HG03159 (cell line): ENCODE data around the gene NEUROD2.

Experiments used
- ATAC-seq: cut with Tn5 transposase; IDR thresholded peaks from one replicate; pipeline ENCODE4 v1.9.1; 2021; ENCODE audit warnings: mild to moderate bottlenecking, moderate library complexity; ENCODE audit not compliant: unreplicated experiment

Gene NEUROD2

DNA sequence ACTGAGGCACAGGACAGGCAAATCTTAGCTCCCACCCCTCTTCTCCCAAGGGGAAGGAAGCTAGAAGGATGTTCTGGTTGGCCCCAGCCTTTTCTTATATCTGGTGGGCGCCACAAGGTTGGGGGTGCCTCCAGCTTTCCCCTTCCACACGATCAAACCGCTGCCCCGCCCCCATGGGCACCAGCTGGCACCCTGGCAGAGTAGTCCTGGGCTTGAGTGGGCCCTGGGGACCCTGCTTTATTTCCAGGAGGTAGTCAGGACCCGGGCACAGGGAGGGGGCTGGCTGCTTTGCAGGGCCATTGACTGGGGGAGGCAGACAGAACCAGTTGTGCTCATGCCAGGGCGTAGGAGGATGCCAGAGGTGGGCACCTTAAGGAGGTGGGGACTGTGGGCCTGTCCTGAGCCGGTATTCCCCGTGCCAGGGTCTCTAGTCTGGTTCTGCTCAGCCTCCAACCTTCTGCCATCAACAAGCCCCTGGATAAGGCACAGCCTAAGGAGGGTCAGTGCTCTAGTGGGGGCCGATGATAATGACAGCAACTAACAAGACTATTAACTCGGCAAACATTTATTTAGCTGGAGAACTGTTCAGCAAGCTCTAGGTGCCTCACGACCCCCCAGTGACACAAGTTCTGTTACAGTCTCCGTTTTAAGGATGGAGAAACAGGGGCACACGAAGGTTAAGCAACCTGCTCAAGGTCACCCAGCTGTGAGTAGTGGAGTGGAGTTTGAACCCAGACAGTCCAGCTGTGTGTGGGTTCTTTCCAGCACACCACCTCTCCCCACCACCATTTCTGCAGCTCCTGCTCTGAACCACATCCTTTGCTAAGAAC, 11.5 kb upstream of the NEUROD2 start:
- ATAC-seq: no peak

DNA sequence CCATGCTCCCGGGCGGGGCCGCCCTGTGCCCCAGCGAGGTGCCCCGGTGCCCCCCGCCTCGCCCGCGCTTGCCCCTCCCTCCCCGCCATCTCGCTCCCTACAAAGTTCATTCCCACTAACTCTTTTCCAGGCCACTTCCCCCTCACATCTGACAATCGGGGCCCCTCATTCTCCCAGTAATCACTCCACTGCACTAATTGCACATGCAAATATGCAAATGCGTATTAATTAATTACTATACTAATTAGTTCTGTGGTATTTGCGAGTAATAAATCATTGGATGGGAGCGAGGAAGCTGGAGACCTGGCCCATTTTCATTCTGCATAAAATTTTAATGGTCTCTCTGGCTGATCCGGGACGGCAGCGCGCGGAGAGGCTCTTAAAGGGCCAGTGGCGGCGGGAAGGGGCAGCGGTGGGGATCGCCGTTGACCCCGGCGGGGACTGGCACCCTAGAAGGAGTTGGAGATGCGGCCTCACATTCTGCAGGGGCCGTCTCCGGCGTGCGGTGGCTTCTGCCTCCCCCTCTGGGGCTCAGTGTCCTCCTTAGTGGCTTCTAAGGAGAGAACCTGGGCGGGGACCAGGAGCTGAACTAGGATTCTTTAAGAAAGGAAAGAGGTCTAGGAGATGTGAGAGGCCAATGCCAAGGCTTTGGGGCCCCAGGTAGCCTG, 10.7 kb upstream of the NEUROD2 start:
- ATAC-seq: no peak

DNA sequence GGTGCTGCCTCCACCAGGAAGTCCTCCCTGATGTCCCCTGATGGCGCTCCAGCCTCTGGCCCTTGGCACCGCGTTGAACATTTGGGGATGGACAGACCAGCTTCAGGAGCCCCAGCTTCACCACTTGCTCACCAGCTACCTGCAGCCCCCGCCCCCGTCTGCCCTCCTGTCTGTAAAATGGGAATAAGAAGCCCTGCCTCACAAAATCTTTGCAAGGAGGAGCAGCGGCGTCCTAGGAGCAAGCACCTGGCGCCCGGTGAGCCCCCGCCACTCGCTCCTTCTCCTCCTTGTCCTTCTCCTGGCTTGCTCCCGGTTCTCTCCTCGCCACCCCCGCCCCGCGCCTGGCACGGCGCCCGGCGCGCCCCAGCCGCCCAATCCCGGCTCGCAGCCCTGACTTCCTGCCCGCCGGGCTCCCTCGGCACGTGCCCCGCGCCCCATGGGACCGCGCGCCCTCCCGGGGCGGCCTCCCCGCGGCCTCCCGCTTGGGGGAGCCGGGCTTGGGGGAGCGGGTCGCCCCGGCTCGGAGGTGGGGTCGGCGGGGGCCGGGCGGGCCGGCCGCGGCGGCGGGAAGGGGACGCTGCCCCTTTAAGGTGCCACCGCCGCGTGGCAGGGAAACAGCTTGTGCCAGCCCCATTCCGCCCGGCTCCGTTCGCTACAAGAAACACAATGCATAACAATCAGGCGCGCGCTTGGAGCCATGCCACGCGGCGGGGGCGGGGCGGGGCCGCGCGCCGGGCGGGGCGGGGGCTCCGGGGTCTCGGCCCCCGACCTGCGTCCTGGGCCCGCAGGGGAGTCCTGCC, 9.9 kb upstream of the NEUROD2 start:
- no peak for ATAC-seq

DNA sequence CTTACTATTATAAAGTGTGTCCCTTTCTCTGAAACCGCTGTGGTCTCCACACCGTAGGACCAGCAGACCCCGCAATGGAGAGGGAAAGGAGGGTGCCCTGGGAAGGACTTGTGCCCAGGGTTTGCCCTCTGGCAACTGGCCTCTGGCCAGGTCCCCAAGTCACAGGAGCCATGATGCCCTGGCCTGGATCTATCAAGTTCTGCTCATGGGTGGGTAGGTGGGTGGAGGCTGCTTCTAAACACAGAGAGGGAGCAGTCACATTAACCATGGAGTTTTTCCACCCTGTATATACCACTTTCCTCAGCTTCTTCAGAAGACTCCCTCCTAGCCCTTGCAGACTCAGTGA, 9.4 kb upstream of the NEUROD2 start:
- ATAC-seq: no peak

DNA sequence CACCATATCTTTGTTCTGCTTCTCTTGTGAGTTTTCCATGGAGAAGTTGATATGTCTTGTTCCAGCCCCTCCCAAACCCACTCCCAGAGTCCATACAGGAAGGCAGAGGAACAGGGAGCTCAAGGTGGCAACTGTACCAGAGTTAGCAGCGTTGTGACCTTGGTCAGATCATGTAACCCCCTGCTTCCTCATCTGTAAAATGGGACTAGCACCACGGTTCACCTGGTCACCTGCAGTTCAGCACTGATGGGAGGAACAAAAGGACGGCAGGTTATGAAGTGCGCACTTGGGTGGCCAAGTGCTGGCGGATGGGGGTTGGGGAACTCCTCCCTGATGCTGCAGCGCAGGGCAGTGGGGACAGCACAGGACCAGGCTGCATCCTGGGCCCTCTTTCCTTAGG, 7.7 kb upstream of the NEUROD2 start:
- no peak for ATAC-seq

DNA sequence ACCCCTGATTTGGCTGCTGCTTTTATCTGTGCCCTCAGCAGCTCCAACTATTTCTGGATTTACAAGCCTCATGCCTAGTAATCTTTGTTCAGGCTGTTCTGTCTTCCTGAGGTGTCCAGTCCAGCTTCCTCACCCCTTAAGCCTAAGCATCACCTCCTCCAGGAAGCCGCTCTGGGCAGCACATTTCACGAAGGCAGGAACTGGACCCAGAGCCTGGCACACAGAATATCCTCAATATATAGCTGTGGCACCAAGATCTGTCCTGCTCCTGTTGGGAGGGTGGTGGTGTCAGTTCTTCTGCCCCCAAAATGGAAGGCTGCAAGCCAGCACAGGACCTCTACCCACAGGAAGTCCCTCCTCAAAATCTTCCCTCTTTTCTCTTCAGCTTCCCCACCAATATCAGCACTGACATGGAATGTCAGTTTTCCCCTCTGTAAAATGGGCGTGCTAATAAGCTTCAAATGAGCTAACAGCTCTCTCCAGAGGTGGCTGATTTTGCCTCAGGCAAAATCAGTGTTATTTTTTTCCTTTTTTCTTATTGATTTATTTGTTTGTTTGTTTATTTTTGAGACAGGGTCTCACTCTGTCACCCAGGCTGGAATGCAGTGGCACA, 6.9 kb upstream of the NEUROD2 start:
- no peak for ATAC-seq

DNA sequence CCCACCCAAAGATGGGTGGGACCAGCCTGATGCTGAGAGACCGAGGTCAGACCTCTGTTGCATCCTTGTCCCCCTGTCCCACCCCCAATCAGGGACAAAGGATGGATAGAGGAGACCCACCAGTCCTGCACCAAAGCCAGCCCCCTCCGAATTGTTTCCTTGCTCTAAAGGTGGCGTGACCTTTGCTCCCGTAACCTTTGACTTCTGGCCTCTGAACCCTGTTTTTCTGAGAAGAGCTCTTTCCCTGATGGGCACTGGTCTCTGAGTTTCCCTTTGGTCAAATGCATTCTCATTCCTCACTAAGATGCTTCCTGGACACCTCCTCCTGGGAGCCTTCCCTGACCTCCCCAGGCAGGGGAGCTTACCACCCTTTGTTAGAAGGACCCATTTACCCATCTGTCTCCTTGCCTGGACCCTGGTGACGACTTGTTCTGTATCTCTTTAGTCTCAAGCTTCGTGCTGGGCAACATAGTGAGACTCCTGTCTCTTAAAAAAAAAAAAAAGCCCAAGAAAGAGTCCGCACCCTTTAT, 5.3 kb upstream of the NEUROD2 start:
- ATAC-seq: no peak

DNA sequence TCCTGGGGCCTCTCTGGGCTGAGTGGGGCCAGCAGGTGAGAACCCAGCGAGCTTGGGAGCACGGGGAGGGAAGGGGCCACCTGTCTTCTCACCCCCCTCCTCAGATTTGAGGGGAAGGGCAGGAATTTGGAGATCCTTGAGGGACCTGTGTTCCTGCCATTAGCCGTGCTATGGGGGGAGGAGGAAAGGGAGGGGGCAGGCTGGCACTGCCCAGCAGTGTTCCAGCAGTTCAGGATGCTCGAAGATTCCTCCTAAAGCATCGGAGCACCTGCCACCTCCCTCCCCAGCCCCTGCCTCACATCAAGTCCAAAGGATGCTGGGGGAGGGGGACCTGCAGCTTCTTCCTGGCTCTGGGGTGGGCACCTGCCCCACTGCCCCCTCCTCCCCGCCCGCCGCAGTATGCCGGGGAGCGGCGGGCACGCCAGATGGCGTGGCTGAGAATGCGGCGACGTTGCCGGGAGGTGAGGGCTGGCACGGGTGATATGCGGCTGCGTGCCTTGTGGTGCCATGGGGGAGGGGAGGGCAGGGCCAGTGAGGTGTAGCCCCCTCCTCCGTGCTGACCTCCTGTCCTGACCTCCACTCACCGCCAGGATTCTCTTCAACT, 4.7 kb upstream of the NEUROD2 start:
- ATAC-seq: no peak

DNA sequence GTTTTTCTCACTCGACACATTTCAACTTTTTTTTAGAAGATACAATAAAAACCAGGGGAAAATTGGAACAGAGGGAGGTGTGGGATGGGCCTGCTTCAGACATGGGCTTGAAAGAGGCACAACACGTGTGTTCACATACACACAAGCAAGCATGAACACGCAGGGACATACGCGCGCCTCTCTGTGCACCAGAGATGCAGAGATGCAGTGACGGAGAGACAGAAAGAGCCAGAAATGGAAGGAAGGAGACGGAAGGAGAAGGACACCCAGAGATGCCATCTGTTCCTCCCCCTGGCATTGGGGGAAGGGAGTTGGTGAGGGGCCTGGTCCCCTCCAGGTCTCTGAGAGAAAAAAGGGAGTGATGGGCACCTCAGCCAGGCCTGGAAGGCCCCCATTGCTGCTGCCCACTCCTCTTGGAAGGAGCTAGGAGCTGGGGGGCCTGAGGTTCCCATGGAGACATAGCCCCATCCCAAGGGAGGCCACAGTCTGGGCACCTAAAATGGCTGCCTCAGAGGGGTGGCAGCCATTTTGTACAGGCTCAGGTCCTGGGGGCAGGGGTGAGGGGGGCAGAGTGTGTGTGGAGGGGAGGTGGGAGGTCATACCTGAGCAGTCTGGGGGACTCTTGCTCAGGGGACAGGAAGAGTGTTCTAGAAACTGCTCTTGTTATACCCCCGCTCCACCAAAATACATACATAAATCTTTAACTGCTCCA, 3.8 kb upstream of the NEUROD2 start:
- no peak for ATAC-seq

DNA sequence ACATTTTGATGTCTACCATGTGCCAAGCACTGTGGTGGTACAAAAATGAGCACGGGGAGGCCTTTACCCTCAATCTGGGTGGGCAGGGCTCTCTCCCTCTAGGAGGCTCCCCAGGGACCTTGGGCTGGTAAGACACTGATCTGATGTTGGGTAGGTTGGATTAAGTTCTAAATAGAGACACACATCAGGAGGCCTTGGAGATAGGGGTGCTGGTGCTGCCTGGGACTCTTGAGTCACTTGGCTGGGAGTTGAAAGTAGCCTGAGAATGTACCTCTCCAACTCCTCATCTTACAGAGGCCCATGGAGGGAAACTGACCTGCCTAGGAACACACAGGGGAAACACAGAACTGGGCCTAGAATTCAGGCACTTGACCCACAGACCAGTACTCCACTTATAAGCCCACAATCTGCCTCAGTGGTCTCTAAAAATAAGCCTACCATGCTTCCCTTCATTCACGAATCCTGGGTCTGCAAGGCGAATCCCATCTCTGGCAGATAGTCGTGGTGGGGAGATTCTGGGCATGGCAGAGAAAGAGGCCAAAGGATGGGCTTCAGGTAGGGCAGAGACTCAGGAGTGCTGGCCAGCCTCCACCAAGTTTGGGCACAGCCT, 1.8 kb upstream of the NEUROD2 start:
- no peak for ATAC-seq

DNA sequence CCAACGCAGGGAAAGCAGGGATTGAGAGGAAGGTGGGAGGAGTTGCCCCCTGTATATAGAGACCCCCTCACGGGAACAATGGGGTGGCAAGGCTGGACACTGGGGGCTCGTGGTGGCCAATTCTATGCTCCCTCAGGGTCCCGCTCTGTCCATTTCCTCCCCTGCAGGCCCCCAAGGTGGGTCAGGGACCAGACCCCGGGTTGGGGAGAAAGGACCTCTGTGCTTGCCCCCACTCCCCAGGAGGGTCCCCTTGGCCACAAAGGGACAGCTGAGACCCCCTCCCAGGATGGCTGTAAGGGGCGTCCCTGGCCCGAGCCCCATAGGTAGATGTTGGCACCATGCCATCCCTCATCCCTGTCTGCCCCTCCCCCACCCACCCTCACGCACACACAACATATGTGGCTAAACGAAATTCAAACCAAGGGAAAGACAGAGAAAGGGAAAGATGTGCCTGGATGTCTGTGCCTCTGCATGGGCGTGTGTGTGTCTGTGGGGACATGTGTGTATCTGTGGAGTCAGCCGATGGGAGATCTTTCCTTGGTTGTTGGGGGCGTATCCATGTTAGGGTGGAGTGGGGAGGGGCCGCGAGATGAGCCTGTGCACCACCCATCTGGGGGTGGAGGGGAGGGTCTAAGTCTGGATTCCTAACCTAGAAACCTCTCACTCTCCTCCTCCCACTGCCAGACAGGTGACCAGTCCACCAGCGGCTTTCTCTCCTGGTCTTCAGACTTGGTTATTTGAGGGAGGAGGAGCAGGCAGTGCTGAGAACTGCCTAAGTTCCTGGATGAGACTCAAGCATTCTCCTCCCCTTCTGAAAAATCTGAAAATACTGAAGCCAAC, 642 bp upstream of the NEUROD2 start:
- ATAC-seq: no peak

DNA sequence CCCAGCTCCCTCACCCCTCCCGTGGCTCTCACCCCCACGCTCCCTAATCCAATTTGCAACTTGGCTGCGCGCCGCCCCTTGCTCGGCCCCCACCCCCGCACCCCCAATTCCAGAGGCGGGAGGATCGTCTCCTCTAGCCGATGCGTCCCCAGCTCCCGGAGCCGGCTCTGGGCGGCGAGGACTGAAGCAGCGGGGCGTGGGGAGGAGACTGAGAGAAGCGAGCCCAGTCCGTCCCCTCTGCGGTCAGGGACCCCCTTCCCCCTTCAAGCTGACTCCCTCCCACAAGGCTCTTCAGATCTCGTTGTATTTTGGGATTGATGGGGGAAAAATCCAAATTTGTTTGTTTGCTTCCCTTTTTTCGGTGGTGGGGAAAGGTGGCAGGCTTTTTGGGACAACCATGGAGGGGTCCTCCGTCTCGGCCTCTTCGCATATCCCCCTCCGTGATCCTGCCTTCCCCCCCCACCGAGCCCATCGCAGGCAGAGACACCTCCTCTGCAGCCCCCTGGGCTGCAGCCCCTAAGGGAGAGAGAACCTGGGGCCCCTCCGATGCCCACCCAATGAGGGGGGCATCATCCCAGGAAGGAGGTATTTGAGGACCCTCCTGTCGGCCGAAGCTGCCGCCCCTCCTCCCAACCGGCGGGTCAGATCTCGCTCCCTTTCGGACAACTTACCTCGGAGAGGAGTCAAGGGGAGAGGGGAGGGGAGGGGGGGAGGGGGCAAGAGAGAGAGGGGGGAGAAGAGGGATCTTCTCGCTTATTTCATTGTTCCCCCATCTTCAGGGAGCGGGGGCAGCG, 466 bp downstream of the NEUROD2 start:
- ATAC-seq: no peak

DNA sequence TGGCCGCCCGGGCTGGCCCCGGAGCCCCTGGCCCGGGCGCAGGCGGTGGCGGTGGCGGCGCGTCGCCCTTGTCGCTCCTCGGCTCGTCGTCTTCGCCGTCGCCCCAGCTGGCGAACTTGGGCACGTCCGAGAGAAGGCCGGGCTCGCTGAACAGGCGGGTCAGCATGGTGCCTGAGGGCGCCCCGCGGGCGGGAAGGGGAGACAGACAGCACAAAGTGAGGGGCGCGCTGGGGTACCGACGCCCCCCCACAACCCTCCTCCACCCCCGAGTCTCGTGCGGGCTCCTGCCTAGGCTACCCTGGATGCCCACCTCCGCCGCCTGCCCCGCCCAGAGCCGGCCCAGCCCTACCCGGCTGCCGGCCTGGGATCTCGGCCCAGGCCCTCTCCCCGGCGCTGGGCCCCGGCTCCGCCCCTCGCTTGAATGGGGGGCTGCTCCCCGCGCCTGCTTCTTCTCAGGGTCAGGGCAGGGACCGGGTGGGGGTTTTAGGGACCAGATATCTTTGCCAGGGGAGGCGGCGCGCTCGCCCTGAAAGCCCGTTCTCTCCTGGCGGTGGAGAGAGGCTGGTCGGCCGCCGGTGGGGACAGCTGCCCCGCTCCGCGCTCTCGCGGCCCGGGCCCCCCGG, 1.2 kb downstream of the NEUROD2 start:
- no peak for ATAC-seq

DNA sequence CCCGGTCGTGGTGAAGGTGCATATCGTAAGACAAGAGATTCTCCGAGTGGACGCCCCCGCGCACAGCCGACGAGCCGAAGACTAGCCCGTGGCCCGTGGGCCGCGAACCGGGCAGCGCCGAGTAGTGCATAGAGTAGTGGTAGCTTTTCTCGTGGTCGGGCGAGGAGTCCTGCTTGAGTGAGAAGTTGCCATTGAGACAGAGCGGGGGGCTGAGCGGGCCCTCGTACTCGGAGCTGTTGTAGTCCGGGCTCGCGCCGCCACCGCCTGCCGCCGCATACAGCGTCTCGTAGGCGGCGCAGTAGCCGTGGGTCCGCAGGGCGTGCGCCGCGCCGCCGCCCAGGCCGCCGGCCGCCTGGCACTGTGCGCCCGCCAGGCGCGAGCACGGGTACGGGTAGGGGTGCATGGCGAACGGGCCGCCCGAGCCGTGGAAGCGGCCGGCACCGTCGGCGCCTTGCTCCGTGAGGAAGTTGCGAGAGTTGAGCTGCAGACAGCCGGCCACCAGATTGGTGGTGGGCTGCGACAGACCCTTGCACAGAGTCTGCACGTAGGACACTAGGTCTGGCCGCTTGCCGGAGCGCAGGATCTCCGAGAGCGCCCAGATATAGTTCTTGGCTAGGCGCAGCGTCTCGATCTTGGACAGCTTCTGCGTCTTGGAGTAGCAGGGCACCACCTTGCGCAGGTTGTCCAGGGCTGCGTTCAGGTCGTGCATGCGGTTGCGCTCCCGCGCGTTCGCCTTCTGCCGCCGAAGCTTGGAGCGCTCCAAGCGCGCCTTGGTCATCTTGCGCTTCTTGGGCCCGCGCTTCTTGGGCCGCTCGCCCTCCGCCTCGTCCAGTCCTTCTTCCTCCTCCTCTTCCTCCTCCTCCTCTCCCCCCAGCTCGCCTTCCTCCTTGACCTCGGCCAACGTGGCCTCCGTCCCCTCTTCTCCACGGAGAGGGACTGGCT, 2.0 kb downstream of the NEUROD2 start:
- ATAC-seq: no peak

DNA sequence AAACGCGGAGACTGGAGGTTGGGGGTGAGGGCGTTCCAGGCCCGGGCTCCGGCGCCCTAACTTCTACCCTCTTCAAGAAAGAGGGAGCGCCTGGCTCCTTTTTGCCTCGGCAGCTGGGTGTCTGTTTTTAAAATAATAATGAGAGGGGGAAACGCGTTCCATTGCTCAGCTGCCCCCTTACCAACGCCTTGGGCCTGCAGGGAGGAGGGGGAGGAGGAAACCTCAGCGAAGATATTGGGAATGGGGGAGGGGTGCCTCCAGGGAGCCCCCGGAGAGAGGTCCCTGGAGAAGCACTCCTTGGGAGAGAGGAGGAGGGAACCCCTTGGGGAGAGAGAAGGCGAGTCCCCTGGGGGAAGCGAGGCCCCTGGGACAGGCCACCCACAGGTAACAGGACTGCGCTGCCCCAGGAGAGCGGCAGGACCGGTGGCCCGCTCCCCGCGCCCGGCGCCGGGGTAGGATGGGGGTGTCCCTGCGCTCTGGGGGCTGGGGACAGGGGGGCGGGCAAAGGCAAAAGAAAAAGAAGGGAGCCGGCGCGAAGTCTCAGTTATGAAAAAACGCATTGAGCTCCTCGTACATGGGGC, 2.7 kb downstream of the NEUROD2 start:
- no peak for ATAC-seq
